HL-60 (cell line): ENCODE measurements around the gene PSAP.

Source experiments
- DNase-seq, 2 experiments: peaks; one replicate each; pipeline ENCODE4 v3.0.0-alpha.2; 2010 to 2020; ENCODE audit warnings: low read depth in 1 of 2, low spot score in 1 of 2
- H3K27ac ChIP-seq: fragments of 250-450 bp; sonication (Bioruptor Pico); replicated peaks from 2 replicates; pipeline ENCODE4 v1.5.1; 2020; ENCODE audit warnings: mild to moderate bottlenecking, moderate library complexity
- H3K27me3 ChIP-seq: fragments of 250-450 bp; sonication (Bioruptor Pico); 2 replicates; pipeline ENCODE4 v1.5.1; 2021; ENCODE audit warnings: mild to moderate bottlenecking, moderate library complexity; ENCODE audit not compliant: insufficient read depth, poor library complexity, severe bottlenecking
- H3K4me3 ChIP-seq: replicated peaks from 2 replicates; pipeline ENCODE4 v1.5.1; 2011; ENCODE audit warnings: mild to moderate bottlenecking, control low read depth, low read length; ENCODE audit not compliant: insufficient read depth
- GABPA ChIP-seq: IDR thresholded peaks from 2 replicates; pipeline ENCODE4 v1.6.1; 2012; ENCODE audit warnings: low read depth
- POLR2AphosphoS5 ChIP-seq: IDR thresholded peaks from 2 replicates; pipeline ENCODE4 v1.6.1; 2012; ENCODE audit warnings: low read depth
- REST ChIP-seq: IDR thresholded peaks from 2 replicates; pipeline ENCODE4 v1.6.1; 2012; ENCODE audit warnings: low read depth; ENCODE audit not compliant: insufficient replicate concordance
- SPI1 ChIP-seq: IDR thresholded peaks from 2 replicates; pipeline ENCODE4 v1.6.1; 2012; ENCODE audit warnings: low read depth, mild to moderate bottlenecking, borderline replicate concordance
- TF ChIP-seq, protein P1 (sequence below): IDR thresholded peaks from one replicate; pipeline ENCODE4 v1.5.1; 2011; ENCODE audit warnings: low read length, control low read depth, inconsistent platforms; ENCODE audit not compliant: insufficient read depth

The PSAP gene

GRCh38 chr10:71821909-71822763 lies 28.9 kb downstream of the PSAP start:
- H3K27me3 ChIP-seq, result no peaks in the 10 kb centered on the region
- no peak overlapping the region for H3K4me3 ChIP-seq
- DNase-seq, result no peak
- TF ChIP-seq, protein P1, sequence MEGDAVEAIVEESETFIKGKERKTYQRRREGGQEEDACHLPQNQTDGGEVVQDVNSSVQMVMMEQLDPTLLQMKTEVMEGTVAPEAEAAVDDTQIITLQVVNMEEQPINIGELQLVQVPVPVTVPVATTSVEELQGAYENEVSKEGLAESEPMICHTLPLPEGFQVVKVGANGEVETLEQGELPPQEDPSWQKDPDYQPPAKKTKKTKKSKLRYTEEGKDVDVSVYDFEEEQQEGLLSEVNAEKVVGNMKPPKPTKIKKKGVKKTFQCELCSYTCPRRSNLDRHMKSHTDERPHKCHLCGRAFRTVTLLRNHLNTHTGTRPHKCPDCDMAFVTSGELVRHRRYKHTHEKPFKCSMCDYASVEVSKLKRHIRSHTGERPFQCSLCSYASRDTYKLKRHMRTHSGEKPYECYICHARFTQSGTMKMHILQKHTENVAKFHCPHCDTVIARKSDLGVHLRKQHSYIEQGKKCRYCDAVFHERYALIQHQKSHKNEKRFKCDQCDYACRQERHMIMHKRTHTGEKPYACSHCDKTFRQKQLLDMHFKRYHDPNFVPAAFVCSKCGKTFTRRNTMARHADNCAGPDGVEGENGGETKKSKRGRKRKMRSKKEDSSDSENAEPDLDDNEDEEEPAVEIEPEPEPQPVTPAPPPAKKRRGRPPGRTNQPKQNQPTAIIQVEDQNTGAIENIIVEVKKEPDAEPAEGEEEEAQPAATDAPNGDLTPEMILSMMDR, result no peak
- TF ChIP-seq GABPA, result no peak
- TF ChIP-seq SPI1, result no peak
- H3K27ac ChIP-seq, result no peak overlapping the region

GRCh38 chr10:71820966-71821365 lies 30.1 kb downstream of the PSAP start:
- Histone ChIP-seq H3K4me3 (no peak overlapping the region), H3K27ac (no peak overlapping the region), H3K27me3 (no peaks in the 10 kb centered on the region)
- DNase-seq, result no peak
- TF ChIP-seq POLR2AphosphoS5, result no peak
- TF ChIP-seq REST, result no peak
- no peak for TF ChIP-seq GABPA
- TF ChIP-seq, protein P1, result no peak
- no peak for TF ChIP-seq SPI1

GRCh38 chr10:71819985-71820384 lies 31.1 kb downstream of the PSAP start:
- TF ChIP-seq, protein P1, result no peak
- TF ChIP-seq POLR2AphosphoS5, result no peak
- no peak for TF ChIP-seq SPI1
- TF ChIP-seq REST, result no peak
- no peak for TF ChIP-seq GABPA
- H3K4me3 ChIP-seq, result no peak overlapping the region
- no peak for DNase-seq
- no peak overlapping the region for H3K27ac ChIP-seq
- no peaks in the 10 kb centered on the region for H3K27me3 ChIP-seq

GRCh38 chr10:71819441-71819861 lies 31.6 kb downstream of the PSAP start:
- H3K4me3 ChIP-seq, result no peak overlapping the region
- H3K27me3 ChIP-seq, result no peaks in the 10 kb centered on the region
- TF ChIP-seq GABPA (no peak), POLR2AphosphoS5 (no peak), REST (no peak), SPI1 (no peak)
- TF ChIP-seq, protein P1, result no peak
- DNase-seq, result no peak
- H3K27ac ChIP-seq, result peak overlapping the region; percentile 78; the same call in 1 of the 2 replicates
